Fibroblast of the aortic adventitia (primary cell): ENCODE measurements around the gene RINL. TPM values are rescaled to one million over a fixed set of nuclear protein-coding genes. Genes with fewer than 3 reads are reported as not detected.

Experiments
- DNase-seq: peaks from one replicate; pipeline ENCODE4 v3.0.0-alpha.2; 2010; ENCODE audit warnings: low read depth
- H3K4me3 ChIP-seq: 2 replicates; pipeline ENCODE4 v1.5.1; 2011; ENCODE audit warnings: low read depth, mild to moderate bottlenecking, control low read depth, low read length, moderate library complexity
- total RNA-seq: library from RNA; depleted of rRNA; stranded (reverse); fragments of >200 nt; gene quantifications from 2 replicates; pipeline ENCODE4 v1.2.3, GENCODE V29; 2012; ENCODE audit warnings: low replicate concordance
- TF ChIP-seq, protein P1 (sequence below): IDR thresholded peaks from 2 replicates; pipeline ENCODE4 v1.5.1; 2011; ENCODE audit warnings: mild to moderate bottlenecking, low read length, control low read depth, inconsistent platforms; ENCODE audit not compliant: insufficient read depth

RINL gene
- total RNA-seq, 1 donor, result 0.81 TPM

DNA sequence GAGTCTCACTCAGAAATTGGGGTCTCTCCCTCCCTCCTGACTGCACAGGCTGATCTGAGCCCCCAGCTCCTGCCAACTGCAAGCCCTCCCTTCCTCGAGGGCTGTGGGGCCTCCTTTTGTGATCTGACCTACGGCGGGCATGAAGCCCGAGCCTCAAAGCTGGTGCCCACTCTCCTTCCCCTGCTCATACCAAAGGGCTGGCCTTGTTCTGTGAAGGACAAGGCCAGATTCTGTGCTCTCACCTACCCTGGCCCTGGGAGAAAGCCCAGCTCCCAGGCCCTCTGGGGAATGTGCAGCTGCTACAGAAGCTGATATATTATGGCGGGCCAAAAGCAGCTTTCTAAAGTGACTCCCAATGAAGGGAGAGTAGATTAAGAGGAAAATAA lies 37.5 kb downstream of the RINL start:
- no peak for DNase-seq
- H3K4me3 ChIP-seq, result no peak overlapping the region

DNA sequence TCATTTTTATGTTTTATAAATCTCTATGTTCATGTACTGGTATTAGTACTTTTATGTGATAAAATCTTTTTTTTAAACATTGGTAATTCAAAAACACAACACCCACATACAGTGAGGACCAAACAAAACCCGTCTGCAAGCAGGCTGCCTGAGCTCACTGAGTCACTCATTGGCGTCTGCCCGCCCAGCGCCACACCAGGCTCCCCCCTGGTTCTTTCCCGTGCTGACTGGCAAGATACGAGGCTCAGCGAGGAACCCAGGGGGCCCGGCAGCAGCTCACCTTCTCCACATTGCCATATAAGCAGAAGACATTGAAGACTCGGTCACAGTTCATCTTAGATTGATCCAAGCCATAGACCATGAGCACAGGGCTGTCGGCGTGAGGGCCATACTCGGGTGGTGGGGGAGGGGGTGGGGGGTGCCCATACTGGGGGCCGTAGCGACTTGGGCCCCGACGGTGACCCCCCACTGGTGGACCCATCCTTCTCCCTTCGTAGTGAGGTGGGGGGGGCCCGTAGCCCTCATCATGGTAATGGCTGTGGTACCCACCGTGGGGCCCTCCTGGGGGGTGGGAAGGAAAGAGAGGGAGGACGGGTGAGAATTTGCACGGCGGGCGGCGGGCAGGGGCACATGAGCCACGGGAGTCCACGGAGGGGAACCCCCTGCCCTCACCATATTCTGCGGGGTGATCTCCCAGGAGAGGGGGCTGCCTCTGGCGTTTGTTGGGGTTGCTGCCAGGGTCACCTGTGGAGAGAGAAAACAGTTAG lies 38.1 kb downstream of the RINL start:
- TF ChIP-seq, protein P1, sequence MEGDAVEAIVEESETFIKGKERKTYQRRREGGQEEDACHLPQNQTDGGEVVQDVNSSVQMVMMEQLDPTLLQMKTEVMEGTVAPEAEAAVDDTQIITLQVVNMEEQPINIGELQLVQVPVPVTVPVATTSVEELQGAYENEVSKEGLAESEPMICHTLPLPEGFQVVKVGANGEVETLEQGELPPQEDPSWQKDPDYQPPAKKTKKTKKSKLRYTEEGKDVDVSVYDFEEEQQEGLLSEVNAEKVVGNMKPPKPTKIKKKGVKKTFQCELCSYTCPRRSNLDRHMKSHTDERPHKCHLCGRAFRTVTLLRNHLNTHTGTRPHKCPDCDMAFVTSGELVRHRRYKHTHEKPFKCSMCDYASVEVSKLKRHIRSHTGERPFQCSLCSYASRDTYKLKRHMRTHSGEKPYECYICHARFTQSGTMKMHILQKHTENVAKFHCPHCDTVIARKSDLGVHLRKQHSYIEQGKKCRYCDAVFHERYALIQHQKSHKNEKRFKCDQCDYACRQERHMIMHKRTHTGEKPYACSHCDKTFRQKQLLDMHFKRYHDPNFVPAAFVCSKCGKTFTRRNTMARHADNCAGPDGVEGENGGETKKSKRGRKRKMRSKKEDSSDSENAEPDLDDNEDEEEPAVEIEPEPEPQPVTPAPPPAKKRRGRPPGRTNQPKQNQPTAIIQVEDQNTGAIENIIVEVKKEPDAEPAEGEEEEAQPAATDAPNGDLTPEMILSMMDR, result no peak
- no peak for DNase-seq
- no peak overlapping the region for H3K4me3 ChIP-seq

More for the DNA sequence above, 37.5 kb downstream of the RINL start:
- TF ChIP-seq, protein P1, result no peak

DNA sequence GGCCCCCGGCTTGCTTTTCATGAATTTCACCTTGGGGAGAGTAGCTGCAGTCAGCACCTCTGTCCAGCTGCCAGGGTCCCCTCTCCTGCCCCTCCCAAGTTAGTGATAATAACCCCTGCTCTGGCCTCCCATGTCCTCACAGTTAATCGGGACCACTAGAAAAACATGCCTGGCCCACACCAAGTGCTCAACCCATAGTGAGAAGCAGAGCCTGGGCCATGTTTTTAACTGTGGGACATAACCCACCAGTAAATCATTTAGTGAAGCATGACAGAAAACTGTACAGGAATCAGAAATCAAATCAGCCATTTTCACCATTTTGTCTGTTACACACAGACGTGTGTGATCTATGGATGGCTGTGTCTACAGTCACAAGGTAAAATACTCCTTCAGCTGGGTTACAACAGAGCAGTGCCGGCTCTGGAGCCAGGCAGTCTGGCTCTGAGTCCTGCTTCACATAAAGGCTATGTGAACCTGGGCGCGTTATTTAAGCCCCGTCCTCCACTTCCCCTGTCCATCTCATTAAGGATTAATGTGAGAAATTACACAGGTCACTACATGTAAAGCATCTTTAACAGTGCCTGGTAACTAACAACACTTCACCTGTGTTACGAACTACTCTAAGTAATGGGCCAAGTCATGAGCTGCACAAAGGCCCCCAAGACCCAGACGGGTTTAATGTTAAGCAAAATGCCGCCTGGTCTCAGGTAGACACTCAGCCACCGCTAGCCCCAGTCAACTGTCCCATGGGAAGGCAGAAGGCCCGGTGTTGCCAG lies 38.9 kb downstream of the RINL start:
- TF ChIP-seq, protein P1, result no peak
- no peak overlapping the region for H3K4me3 ChIP-seq
- no peak for DNase-seq

DNA sequence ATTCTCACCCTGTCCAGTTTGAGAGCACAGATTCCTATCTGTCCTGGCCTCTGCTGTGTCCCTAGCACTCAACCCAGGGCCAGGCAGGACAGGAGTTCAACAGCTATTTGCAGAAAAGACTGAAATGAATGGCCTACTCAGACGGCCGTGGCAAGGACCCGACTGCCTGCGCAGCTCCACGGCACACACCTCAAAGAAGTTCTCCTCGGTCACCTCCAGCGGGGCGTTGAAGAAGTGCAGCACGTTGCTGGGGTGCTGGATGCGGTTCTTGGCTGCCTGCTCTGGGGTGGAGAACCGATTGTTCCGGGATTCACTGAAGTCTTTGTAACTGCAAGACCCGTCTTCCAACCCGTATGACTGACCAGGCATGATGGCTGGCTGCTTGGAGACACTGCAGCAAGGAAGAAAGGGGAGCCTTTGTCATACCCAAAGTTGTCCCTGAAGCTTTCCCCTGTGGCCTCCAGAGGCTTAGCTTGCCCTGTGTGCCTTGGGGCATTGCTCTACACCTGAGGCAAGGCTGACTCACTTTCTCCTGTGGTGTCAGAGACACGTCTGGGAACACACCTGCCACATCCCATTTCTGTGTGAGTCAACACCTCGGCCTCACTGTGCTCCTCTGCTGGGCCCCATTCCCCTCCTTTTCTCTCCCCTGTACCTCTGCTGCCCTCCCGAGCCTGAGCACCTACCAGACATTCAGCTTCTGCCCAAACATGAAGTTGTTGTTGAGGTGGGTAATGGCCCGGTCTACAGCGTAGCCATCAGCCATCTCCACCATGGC lies 39.7 kb downstream of the RINL start:
- no peak for DNase-seq
- TF ChIP-seq, protein P1, result no peak
- H3K4me3 ChIP-seq, result no peak overlapping the region

DNA sequence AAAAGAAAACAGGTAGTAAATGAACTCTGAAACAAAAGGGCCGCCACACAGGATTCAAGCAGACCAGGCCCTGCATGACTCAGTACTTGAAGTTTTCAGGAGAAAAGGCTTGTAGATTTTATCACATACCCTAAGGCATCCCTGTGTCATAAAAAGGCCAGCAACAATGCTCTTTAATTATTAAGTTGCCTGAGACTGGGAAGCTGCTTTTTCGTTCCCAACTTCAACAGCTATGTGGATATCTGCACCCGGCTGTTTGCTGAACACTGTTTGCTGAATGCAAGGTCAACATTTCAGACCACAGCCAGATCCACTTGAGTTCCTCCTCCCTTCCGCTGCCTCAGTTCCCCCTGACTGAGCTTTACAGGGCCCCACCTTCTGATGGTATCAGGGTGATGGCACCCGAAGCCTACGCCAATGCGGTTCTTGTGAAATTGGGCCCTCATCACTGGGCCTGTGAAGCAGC lies 40.4 kb downstream of the RINL start:
- TF ChIP-seq, protein P1, result no peak
- H3K4me3 ChIP-seq, result no peak overlapping the region
- DNase-seq, result no peak

DNA sequence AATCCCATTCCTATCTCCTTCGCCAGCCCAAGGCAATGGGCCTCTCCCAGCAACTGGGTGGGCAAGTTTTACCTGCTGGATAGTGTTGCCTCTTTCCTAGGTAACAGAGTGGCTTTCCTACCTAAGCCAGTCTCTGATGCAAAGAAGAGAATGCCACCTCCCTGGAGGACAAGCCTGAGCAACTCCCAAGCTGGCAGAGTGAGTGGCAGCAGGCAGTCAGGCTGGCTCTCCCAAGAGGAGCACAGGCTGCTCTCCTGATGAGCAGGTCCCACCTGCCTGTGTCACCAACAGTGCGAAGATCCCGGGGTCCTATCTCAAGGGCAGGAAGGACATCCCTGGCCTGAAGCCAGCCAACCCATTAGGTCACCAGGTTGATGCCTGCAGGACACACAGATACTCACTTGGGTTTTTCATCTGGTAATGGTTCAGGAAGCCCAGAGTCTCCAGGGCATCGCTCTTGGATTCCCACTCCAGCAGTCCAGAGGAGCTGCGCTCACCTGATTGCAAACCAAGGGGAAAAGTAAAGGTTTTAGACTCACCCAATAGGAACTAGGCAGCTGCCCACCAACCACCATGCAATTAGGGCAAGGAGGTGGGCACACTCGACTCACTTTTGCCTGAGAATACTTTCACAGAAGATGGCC lies 41.0 kb downstream of the RINL start:
- DNase-seq, result no peak
- no peak overlapping the region for H3K4me3 ChIP-seq
- TF ChIP-seq, protein P1, result no peak
